Bronchial epithelial cell (primary cell): ENCODE data around the gene SIRT7. TPM values are rescaled to one million over a fixed set of nuclear protein-coding genes. Genes with fewer than 3 reads are reported as not detected.
A peak's percentile ranks its signal among the peaks of the same experiment; 100 is the strongest.

ENCODE experiments used
- DNase-seq: peaks from one replicate; pipeline ENCODE4 v3.0.0-alpha.2; 2010; ENCODE audit warnings: low read depth
- FAIRE-seq: peaks from 2 replicates; lab custom pipeline; 2011; peaks lifted over from hg19 to GRCh38; lab: Jason Lieb, UNC
- H3K27me3 ChIP-seq: 2 replicates; pipeline ENCODE4 v1.5.1; 2011; ENCODE audit warnings: low read length; ENCODE audit not compliant: control insufficient read depth, insufficient read depth
- H3K36me3 ChIP-seq: 2 replicates; pipeline ENCODE4 v1.5.1; 2011; ENCODE audit warnings: low read length; ENCODE audit not compliant: control insufficient read depth, insufficient read depth
- H3K4me3 ChIP-seq: 2 replicates; pipeline ENCODE4 v1.5.1; 2011; ENCODE audit warnings: mild to moderate bottlenecking, low read depth, low read length, control low read depth
- CTCF ChIP-seq: IDR thresholded peaks from 2 replicates; pipeline ENCODE4 v1.5.1; 2011; ENCODE audit warnings: mild to moderate bottlenecking, moderate library complexity, low read length, control low read depth, inconsistent platforms; ENCODE audit not compliant: insufficient read depth, severe bottlenecking
- total RNA-seq: library from RNA; depleted of rRNA; stranded (reverse); fragments of >200 nt; gene quantifications from 2 replicates; pipeline ENCODE4 v1.2.1, GENCODE V29; 2014

SIRT7 gene
- total RNA-seq, 1 donor from 2014 or later = 48.4 TPM

DNA sequence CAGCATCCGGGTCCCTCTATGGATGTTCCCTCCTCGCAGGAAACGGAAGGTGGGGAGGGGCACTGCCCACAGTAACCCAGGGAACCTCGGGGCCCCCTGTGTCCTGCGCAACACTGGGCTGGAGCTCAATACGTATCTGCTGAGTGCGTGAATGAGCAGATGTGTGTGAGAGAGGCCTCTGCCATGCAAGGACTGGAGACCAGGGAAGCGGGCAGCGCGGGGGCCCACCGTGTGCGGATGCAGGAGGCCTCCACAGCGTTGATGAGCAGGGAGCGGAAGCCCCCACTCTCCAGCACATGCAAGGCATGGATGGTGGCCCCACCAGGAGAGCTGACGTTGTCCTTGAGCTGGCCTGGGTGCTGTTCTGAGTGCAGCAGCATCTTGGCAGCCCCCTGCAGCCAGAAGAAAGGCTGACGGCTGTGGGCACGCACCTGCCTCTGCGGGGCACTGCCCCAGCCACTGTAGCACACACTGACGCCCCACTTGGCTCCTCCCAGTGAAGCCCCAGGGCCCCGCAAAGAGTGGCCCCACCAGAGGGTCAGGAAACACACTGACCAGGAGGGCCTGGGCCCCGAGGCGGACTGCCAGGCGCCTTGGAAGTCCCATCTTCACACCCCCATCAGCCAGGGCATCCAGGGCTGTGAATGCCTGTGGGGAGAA is 16.3 kb upstream of the SIRT7 start:
- TF ChIP-seq CTCF = no peak
- Histone ChIP-seq H3K36me3 (peaks cover 10% of the 10 kb centered on the region), H3K27me3 (no peaks in the 10 kb centered on the region), H3K4me3 (no peak overlapping the region)
- FAIRE-seq (no peak), DNase-seq (no peak)

DNA sequence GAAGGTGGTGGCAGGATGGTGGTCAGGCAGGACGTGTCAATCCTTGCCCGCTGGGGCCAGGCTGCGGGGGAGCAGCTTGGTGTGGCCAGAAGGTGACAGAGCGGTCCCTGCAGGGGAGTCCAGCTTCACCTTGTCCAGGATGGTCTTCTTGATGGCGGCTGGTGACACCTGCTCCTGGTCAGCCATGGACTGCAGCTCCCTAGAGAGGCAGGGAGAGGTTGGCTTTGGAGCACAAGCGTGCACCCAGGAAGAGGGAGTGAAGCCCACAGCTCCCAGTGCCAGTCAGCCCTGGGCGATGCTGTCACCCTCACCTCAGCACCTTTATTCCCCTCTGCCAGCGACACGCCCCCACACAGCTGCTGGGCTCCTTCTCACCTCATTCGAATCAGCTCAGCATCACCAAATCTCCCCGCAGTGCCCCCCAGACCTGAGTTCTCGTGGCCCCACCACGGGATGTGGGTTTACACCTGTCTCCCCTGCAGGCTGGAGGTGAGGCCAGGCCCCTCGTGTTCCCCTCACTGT is 15.3 kb upstream of the SIRT7 start:
- no peak for DNase-seq
- Histone ChIP-seq H3K27me3 (no peaks in the 10 kb centered on the region), H3K36me3 (peaks cover 10% of the 10 kb centered on the region), H3K4me3 (no peak overlapping the region)
- TF ChIP-seq CTCF = no peak
- peak; percentile 13 for FAIRE-seq

GRCh38 chr17:81932333-81932983 is 14.5 kb upstream of the SIRT7 start:
- DNase-seq = no peak
- FAIRE-seq = no peak
- no peak for TF ChIP-seq CTCF
- Histone ChIP-seq H3K36me3 (peaks cover 10% of the 10 kb centered on the region), H3K27me3 (no peaks in the 10 kb centered on the region), H3K4me3 (no peak overlapping the region)

GRCh38 chr17:81931557-81932332 is 13.8 kb upstream of the SIRT7 start:
- no peak for TF ChIP-seq CTCF
- H3K36me3 ChIP-seq = peaks cover 10% of the 10 kb centered on the region
- no peak overlapping the region for H3K4me3 ChIP-seq
- DNase-seq = no peak
- no peaks in the 10 kb centered on the region for H3K27me3 ChIP-seq
- FAIRE-seq = no peak

DNA sequence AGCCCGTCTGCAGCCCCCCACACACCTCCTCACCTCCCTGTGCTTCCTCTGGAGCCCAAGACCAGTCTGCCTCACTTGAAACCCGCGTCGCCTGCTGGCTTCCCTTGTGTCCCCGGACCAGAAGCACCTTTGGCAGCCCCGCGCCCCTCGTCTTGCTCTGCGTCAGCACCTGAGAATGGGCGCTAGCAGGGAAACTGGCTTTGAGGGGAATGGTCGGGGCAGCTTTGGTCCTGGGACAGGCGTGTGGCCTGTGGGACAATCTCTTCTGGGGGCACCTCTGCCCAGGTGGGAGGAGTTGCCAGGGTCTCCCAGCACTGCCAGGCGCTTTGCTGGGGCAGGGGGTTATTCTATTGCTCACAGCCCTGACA is 13.2 kb upstream of the SIRT7 start:
- no peaks in the 10 kb centered on the region for H3K27me3 ChIP-seq
- DNase-seq = no peak
- no peak for TF ChIP-seq CTCF
- no peak for FAIRE-seq
- peaks cover 10% of the 10 kb centered on the region for H3K36me3 ChIP-seq
- H3K4me3 ChIP-seq = no peak overlapping the region
